ENCODE measurements around the gene BET1L. TPM values are rescaled to one million over a fixed set of nuclear protein-coding genes. Genes with fewer than 3 reads are reported as not detected.
"Not testable (repeated sequence)": the region's sequence is repeated elsewhere in the genome, so short reads cannot be mapped to it uniquely, and the experiment has no call there.

The BET1L gene
- total RNA-seq, 1 donor from 2014 or later: 17.8 TPM

GRCh38 chr11:193481-193880 is 13.7 kb downstream of the BET1L start:
- not testable (repeated sequence) for DNase-seq

DNA sequence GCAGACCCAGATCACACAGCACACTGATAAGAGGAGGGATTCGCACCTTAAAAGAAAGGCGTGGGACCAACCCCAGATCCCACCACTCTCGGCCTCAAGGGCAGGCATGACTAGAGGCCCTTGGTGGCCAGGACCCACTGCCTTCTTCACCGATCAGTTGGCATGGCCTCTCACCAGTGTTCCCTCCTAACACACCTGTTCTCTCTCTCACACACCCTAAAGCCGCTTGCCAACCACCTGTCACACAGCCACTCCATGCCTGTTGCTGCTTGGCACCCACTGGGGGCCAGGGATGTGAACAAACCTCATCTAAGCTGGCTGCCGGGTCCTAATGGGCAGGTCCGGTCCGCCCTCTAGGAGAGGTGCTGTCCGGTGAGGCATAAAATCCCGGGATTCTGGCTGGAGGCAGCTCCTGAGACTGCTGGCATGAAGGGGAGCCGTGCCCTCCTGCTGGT is 14.5 kb downstream of the BET1L start, which contains the start of gene SCGB1C1:
Gene SCGB1C1, plus strand, starts transcription at position 405 of the 455 bp plus-strand sequence. Its CDS starts 22 bp downstream, at position 427.
- not testable (repeated sequence) for DNase-seq

DNA sequence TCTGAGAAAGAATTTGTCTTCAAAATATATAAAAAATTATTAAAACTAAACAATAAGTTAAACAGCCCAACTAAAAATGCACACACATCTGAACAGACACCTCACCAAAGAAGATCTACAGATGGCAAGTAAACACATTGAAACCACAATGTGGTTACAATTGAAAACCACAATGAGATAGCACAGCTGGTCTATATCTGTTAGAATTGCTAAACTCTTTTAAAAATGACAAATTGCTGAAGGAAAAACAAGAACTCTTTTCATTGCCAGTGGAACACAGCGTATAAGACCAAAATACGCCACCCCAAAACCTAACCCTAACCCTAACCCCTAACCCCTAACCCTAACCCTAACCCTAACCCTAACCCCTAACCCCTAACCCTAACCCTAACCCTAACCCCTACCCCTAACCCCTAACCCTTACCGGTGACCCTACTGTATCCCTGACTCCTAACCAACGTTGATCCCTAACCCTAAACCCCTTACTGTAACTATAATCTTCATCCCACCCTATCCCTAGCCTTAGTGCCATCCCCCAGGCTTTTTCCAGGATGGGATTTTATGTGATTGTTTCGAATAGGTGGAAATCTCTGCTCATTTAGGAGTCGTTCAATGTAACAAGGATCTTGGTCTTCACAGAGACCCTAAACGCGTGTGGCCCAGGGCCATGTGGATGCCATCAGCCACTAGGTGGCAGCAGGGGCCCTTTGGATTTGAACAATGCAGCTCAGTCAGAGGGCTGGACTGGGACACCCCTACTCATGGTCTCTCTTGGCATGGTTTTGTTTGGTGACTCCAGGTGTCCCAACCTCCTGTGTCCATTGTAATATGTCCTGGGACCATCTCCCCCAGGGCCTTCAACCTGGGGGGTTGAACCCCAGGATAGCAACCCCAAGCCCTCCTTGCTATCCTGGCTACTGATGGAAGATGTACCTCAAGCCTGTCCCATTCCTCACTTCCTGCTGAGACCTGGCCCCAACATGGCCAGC is 15.4 kb downstream of the BET1L start:
- not testable (repeated sequence) for DNase-seq

DNA sequence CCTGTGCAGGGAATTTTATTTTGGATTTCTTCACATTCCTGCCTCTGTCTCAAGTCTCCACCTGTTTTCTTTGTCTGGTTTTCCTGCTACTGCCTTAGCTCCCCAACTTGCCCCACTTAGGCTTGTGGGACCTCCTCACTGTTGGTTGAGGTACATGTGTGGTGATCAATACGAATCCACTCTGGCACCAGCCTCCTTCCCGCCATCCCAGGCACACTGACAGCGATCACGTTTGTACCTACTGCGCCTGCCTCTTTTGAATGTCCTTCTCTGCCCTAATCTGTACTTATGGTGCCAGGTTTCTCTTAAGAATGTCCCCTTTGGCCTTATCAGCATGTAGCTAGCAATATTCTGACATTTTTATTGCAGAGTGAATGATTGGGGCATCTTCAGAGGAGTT is 16.7 kb downstream of the BET1L start:
- DNase-seq: not testable (repeated sequence)

DNA sequence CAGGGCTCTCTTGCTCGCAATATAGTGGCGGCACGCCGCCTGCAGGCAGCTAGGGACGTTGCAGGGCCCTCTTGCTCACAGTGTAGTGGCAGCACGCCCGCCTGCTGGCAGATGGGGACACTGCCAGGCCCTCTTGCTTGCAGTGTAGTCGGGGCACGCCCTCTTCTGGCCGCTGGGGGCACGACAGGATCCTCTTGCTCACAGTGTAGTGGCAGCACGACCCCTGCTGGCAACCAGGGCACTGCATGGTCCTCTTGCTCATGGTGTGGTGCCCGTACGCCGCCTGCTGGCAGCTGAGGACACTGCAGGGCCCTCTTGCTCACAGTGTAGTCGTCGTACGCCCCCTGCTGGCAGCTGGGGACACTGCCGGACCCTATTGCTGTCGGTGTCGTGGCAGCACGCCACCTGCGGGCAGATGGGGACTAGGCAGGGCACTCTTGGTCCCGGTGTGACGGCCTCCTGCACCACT is 17.3 kb downstream of the BET1L start:
- not testable (repeated sequence) for DNase-seq

- DNase-seq: not testable (repeated sequence)
Measured at GRCh38 chr11:189200-189783, 17.9 kb downstream of the BET1L start.

DNA sequence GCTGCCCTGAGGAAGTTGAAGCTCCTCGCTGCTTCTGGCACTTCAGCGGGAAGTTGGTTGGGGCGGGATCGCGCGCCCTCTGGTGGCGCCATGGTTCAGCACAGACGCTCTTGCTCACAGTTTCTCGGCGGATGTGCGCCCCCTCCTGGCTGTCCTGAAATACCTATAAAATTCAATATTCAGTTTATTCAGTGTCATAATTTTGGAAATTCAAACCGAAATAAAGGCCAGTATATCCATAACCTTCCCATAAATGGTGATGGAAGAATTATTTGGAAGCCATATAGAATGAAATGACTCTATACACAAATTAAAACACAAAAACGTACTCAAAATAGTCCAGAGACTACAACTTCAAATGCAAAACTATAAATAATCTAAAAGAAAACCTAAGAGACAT is 27.0 kb downstream of the BET1L start:
- DNase-seq: not testable (repeated sequence)

Small RNAs within 50 kb of the gene (small RNA-seq; reads per million reads assigned to genes)
- not detected for gene RNU6-447P (ENCODE audit: low replicate concordance)

Other genes starting within 250 kb of the BET1L start
- not detected for gene SCGB1C1, start 14.3 kb downstream of the BET1L start, total RNA-seq
- 88.8 TPM for gene RIC8A, start 309 bp upstream of the BET1L start, total RNA-seq
- gene SIRT3, start 28.9 kb upstream of the BET1L start, total RNA-seq: 8.0 TPM
- 95.7 TPM for gene PSMD13, start 29.6 kb upstream of the BET1L start, total RNA-seq
- gene NLRP6, start 71.0 kb upstream of the BET1L start, total RNA-seq: 0.10 TPM
- 9.0 TPM for gene PGGHG, start 81.7 kb upstream of the BET1L start, total RNA-seq
- gene IFITM5, start 92.1 kb upstream of the BET1L start, total RNA-seq: not detected
- gene IFITM2, start 100.4 kb upstream of the BET1L start, total RNA-seq: 20.4 TPM
- 17.0 TPM for gene IFITM1, start 106.6 kb upstream of the BET1L start, total RNA-seq
- gene IFITM3, start 113.5 kb upstream of the BET1L start, total RNA-seq: 40.1 TPM
- 10.8 TPM for gene B4GALNT4, start 162.1 kb upstream of the BET1L start, total RNA-seq
- gene PKP3, start 186.8 kb upstream of the BET1L start, total RNA-seq: 71.2 TPM
- 9.5 TPM for gene SIGIRR, start 207.6 kb upstream of the BET1L start, total RNA-seq
- gene ANO9, start 234.6 kb upstream of the BET1L start, total RNA-seq: 7.3 TPM
- 14.1 TPM for gene PTDSS2, start 242.9 kb upstream of the BET1L start, total RNA-seq

Measured in skin of body (tissue), 3 donors.